Liver (tissue), 9 donors: ENCODE data around the gene JMJD7. TPM values are rescaled to one million over a fixed set of nuclear protein-coding genes. Genes with fewer than 3 reads are reported as not detected.
A peak's percentile ranks its signal among the peaks of the same experiment; 100 is the strongest.

Experiments used
- DNase-seq: peaks from one replicate; pipeline ENCODE4 v3.0.0-alpha.2; 2017; ENCODE audit warnings: low spot score
- H3K27ac ChIP-seq, 2 donors: one replicate each; pipeline ENCODE4 v1.7.0; 2013; ENCODE audit warnings: inconsistent platforms in 2 of 2, low read length in 2 of 2, control low read depth in 1 of 2, low read depth in 1 of 2, mild to moderate bottlenecking in 1 of 2
- H3K27me3 ChIP-seq, 4 donors: one replicate each; pipeline versions ENCODE4 v1.6.1 to v1.7.0; 2013; ENCODE audit warnings: low read length in 3 of 4, inconsistent platforms in 1 of 4, mild to moderate bottlenecking in 1 of 4, moderate library complexity in 1 of 4; ENCODE audit not compliant: control insufficient read depth in 4 of 4, insufficient read depth in 4 of 4
- H3K36me3 ChIP-seq, 4 donors: one replicate each; pipeline versions ENCODE4 v1.6.1 to v1.7.0; 2013; ENCODE audit warnings: low read length in 3 of 4, mild to moderate bottlenecking in 3 of 4, low read depth in 1 of 4, moderate library complexity in 1 of 4; ENCODE audit not compliant: control insufficient read depth in 4 of 4, insufficient read depth in 3 of 4
- H3K4me1 ChIP-seq, 4 donors: one replicate each; pipeline versions ENCODE4 v1.6.1 to v1.7.0; 2013; ENCODE audit warnings: low read length in 3 of 4, mild to moderate bottlenecking in 3 of 4, moderate library complexity in 1 of 4; ENCODE audit not compliant: control insufficient read depth in 4 of 4, insufficient read depth in 4 of 4
- H3K4me3 ChIP-seq, 3 donors: one replicate each; pipeline versions ENCODE4 v1.6.1 to v1.7.0; 2013; ENCODE audit warnings: low read length in 3 of 3, control low read depth in 1 of 3, low read depth in 1 of 3, mild to moderate bottlenecking in 1 of 3
- H3K9ac ChIP-seq, 2 donors: one replicate each; pipeline ENCODE4 v1.7.0; 2013; ENCODE audit warnings: low read length in 2 of 2, mild to moderate bottlenecking in 2 of 2, moderate library complexity in 2 of 2, control low read depth in 1 of 2, low read depth in 1 of 2
- H3K9me3 ChIP-seq, 4 donors: one replicate each; pipeline versions ENCODE4 v1.6.1 to v1.7.0; 2013; ENCODE audit warnings: low read length in 3 of 4; ENCODE audit not compliant: control insufficient read depth in 4 of 4
- EGR1 ChIP-seq, 2 donors: IDR thresholded peaks; 2 replicates each; pipeline ENCODE4 v1.6.1; 2016 to 2018; ENCODE audit warnings: antibody characterized with exemption in 2 of 2, low read depth in 2 of 2
- FOXA1 ChIP-seq: IDR thresholded peaks from 2 replicates; pipeline ENCODE4 v1.6.1; 2016; ENCODE audit warnings: antibody characterized with exemption
- GABPA ChIP-seq, 2 donors: IDR thresholded peaks in 1 of 2; conservative IDR thresholded peaks in 1 of 2; 2 replicates each; pipeline ENCODE4 v1.6.1; 2016; ENCODE audit warnings: antibody characterized with exemption in 2 of 2, mild to moderate bottlenecking in 1 of 2, moderate library complexity in 1 of 2
- HNF4A ChIP-seq, 2 donors: conservative IDR thresholded peaks; 2 replicates each; pipeline ENCODE4 v1.6.1; 2016; ENCODE audit warnings: antibody characterized with exemption in 2 of 2, mild to moderate bottlenecking in 2 of 2
- JUND ChIP-seq, 2 donors: IDR thresholded peaks; 2 replicates each; pipeline ENCODE4 v1.6.1; 2016; ENCODE audit warnings: antibody characterized with exemption in 2 of 2
- NR2F2 ChIP-seq: IDR thresholded peaks from 2 replicates; pipeline ENCODE4 v1.6.1; 2016; ENCODE audit warnings: antibody characterized with exemption
- SP1 ChIP-seq: IDR thresholded peaks from 2 replicates; pipeline ENCODE4 v1.6.1; 2018; ENCODE audit warnings: antibody characterized with exemption, mild to moderate bottlenecking
- YY1 ChIP-seq: IDR thresholded peaks from 2 replicates; pipeline ENCODE4 v1.6.1; 2016; ENCODE audit warnings: antibody characterized with exemption, mild to moderate bottlenecking
- WGBS: extraction: QIAGEN DNeasy Blood & Tissue Kit; methylation state at CpG from one replicate; pipeline ENCODE4 v1.1.7; 2013; 5-methylcytosine and 5-hydroxymethylcytosine counted together
- polyA plus RNA-seq, 2 donors: library from polyadenylated mRNA; stranded (reverse) in 1 of 2; unstranded in 1 of 2; fragments of 200-250 nt in 1 of 2; fragments of >200 nt in 1 of 2; fragmentation: Nextera tagmentation in 1 of 2; extraction: Ambion mirVana in 1 of 2; gene quantifications; one replicate each; pipeline versions ENCODE4 v1.2.1 to v1.2.3, GENCODE V29; 2013 to 2015
- total RNA-seq, 2 donors: library from RNA; depleted of rRNA; stranded (reverse); fragments of >200 nt; gene quantifications; one replicate each; pipeline ENCODE4 v1.2.3, GENCODE V29; 2014
- TF ChIP-seq, protein P1 (sequence below): IDR thresholded peaks from 2 replicates; pipeline ENCODE4 v1.6.1; 2016; ENCODE audit warnings: antibody characterized with exemption
- TF ChIP-seq, protein P2 (sequence below): fragments of 150-350 bp; IDR thresholded peaks from 2 replicates; pipeline ENCODE4 v1.5.1; 2017; ENCODE audit warnings: improper control_type of control experiment, low read depth, low read length; ENCODE audit not compliant: missing input control
- TF ChIP-seq, protein P3 (sequence below): IDR thresholded peaks from 2 replicates; pipeline ENCODE4 v1.6.1; 2016; ENCODE audit warnings: antibody characterized with exemption
- TF ChIP-seq, protein P4 (sequence below): IDR thresholded peaks from 2 replicates; pipeline ENCODE4 v1.6.1; 2016; ENCODE audit warnings: antibody characterized with exemption
- TF ChIP-seq, protein P5 (sequence below): IDR thresholded peaks from 2 replicates; pipeline ENCODE4 v1.6.1; 2016; ENCODE audit warnings: antibody characterized with exemption, mild to moderate bottlenecking
- donor health status: healthy.
- donor health status: healthy.
- donor health status: healthy.
- donor health status: healthy.
- donor health status: healthy.

Gene JMJD7
- total and polyA plus RNA-seq, 4 donors = 0.75 to 5.9 (median 5.4) TPM

DNA sequence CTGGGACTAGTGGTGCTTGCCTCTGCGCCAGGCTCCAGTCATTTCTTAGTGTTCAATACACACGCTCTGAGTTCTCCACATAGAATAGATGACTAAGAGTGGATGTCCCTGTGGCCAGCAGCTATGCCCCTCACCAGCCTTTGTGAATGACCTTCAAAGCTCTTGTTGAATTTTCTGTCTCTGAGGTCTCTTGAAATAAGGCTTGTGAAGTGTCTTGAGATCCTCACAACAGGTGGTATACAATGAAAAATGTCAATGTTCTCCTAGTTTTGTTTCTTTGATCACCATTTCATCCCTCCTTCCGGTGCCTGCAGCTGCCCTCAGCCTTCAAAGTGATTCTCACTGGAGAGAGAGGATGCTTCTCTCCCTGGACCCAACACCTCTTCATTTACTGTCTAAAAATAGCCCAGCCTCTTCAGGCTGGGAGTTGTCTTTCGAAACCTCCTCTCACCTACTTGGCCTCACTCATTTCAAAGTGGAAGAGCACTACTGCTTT is 48.2 kb upstream of the JMJD7 start:
- Histone ChIP-seq H3K36me3 (no peaks in the 10 kb centered on the region), H3K27ac (peak overlapping the region in 1 of 2 donors; percentile 11), H3K27me3 (no peaks in the 10 kb centered on the region), H3K9me3 (no peaks in the 10 kb centered on the region), H3K4me1 (peaks cover 0 to 14% (median 9%) of the 10 kb centered on the region in 4 donors), H3K4me3 (no peak overlapping the region), H3K9ac (no peak overlapping the region)
- whole genome bisulfite sequencing = 90% methylated on average over 4 of the region's 4 CpGs
- DNase-seq = no peak
- no peak for TF ChIP-seq HNF4A (conservative IDR thresholded peaks at IDR 0.05)
- no peak for TF ChIP-seq GABPA (IDR thresholded peaks at IDR 0.05 in 1 of 2, conservative IDR thresholded peaks at IDR 0.05 in 1 of 2)
- TF ChIP-seq, protein P1, sequence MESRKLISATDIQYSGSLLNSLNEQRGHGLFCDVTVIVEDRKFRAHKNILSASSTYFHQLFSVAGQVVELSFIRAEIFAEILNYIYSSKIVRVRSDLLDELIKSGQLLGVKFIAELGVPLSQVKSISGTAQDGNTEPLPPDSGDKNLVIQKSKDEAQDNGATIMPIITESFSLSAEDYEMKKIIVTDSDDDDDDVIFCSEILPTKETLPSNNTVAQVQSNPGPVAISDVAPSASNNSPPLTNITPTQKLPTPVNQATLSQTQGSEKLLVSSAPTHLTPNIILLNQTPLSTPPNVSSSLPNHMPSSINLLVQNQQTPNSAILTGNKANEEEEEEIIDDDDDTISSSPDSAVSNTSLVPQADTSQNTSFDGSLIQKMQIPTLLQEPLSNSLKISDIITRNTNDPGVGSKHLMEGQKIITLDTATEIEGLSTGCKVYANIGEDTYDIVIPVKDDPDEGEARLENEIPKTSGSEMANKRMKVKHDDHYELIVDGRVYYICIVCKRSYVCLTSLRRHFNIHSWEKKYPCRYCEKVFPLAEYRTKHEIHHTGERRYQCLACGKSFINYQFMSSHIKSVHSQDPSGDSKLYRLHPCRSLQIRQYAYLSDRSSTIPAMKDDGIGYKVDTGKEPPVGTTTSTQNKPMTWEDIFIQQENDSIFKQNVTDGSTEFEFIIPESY = no peak
- no peak for TF ChIP-seq YY1

DNA sequence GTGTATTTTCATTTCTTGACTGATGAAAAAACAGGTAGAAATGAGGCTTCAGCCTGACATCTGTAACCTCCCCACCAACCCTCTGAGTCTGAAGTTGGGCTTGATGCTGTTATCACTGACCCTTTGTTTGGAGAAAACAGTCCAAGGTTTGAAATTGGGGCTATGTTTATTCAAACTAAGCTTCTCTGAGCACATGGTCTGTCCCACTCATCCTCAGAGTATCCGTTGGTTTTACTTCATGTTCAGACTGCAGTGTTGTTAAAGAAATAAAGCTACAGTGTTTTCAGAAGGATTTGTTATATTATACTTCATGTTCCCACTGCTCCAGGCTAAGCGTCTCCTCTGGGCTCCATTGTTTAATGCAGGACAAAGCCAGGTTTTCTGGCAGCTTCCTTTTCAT is 47.6 kb upstream of the JMJD7 start:
- TF ChIP-seq, protein P2, sequence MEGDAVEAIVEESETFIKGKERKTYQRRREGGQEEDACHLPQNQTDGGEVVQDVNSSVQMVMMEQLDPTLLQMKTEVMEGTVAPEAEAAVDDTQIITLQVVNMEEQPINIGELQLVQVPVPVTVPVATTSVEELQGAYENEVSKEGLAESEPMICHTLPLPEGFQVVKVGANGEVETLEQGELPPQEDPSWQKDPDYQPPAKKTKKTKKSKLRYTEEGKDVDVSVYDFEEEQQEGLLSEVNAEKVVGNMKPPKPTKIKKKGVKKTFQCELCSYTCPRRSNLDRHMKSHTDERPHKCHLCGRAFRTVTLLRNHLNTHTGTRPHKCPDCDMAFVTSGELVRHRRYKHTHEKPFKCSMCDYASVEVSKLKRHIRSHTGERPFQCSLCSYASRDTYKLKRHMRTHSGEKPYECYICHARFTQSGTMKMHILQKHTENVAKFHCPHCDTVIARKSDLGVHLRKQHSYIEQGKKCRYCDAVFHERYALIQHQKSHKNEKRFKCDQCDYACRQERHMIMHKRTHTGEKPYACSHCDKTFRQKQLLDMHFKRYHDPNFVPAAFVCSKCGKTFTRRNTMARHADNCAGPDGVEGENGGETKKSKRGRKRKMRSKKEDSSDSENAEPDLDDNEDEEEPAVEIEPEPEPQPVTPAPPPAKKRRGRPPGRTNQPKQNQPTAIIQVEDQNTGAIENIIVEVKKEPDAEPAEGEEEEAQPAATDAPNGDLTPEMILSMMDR = no peak
- no peak for TF ChIP-seq FOXA1
- TF ChIP-seq, protein P3, sequence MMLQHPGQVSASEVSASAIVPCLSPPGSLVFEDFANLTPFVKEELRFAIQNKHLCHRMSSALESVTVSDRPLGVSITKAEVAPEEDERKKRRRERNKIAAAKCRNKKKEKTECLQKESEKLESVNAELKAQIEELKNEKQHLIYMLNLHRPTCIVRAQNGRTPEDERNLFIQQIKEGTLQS = no peak
- TF ChIP-seq JUND (IDR thresholded peaks at IDR 0.05) = no peak
- TF ChIP-seq SP1 = no peak
- TF ChIP-seq, protein P4, sequence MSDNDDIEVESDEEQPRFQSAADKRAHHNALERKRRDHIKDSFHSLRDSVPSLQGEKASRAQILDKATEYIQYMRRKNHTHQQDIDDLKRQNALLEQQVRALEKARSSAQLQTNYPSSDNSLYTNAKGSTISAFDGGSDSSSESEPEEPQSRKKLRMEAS = no peak
- Histone ChIP-seq H3K36me3 (no peaks in the 10 kb centered on the region), H3K9ac (no peak overlapping the region), H3K27me3 (no peaks in the 10 kb centered on the region), H3K9me3 (no peaks in the 10 kb centered on the region), H3K4me3 (no peak overlapping the region), H3K4me1 (peaks cover 0 to 8% (median 4%) of the 10 kb centered on the region in 4 donors), H3K27ac (peak overlapping the region in 1 of 2 donors; percentile 11)
- WGBS = 62% methylated on average over 2 of the region's 2 CpGs
- DNase-seq = no peak

DNA sequence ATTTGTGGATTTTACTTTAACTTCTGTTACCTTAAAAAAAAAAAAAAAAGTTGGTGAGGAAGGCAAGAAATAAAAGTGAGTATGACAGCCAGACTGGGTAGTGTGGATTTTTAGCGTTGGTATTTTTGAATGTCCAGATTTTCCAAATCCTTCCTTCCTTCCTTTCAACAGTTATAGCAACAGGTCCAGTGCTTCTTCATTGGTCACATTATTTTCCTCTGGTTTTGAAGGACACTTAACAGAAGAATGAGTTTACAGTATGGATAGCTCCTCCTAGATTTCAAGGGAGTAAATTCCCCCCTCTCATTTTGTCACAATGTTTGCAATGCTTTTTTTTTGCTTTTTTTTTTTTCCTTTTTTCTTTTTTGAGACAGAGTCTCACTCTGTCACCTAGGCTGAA is 47.2 kb upstream of the JMJD7 start:
- 70% methylated on average over 1 of the region's 1 CpG for WGBS
- TF ChIP-seq, protein P5, sequence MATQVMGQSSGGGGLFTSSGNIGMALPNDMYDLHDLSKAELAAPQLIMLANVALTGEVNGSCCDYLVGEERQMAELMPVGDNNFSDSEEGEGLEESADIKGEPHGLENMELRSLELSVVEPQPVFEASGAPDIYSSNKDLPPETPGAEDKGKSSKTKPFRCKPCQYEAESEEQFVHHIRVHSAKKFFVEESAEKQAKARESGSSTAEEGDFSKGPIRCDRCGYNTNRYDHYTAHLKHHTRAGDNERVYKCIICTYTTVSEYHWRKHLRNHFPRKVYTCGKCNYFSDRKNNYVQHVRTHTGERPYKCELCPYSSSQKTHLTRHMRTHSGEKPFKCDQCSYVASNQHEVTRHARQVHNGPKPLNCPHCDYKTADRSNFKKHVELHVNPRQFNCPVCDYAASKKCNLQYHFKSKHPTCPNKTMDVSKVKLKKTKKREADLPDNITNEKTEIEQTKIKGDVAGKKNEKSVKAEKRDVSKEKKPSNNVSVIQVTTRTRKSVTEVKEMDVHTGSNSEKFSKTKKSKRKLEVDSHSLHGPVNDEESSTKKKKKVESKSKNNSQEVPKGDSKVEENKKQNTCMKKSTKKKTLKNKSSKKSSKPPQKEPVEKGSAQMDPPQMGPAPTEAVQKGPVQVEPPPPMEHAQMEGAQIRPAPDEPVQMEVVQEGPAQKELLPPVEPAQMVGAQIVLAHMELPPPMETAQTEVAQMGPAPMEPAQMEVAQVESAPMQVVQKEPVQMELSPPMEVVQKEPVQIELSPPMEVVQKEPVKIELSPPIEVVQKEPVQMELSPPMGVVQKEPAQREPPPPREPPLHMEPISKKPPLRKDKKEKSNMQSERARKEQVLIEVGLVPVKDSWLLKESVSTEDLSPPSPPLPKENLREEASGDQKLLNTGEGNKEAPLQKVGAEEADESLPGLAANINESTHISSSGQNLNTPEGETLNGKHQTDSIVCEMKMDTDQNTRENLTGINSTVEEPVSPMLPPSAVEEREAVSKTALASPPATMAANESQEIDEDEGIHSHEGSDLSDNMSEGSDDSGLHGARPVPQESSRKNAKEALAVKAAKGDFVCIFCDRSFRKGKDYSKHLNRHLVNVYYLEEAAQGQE = no peak
- TF ChIP-seq JUND (IDR thresholded peaks at IDR 0.05) (no peak), YY1 (no peak), GABPA (IDR thresholded peaks at IDR 0.05 in 1 of 2, conservative IDR thresholded peaks at IDR 0.05 in 1 of 2) (no peak), FOXA1 (no peak), EGR1 (IDR thresholded peaks at IDR 0.05; ENCODE audit: low read depth in 2 of 2) (no peak), NR2F2 (no peak), SP1 (no peak)
- TF ChIP-seq, protein P1 = no peak
- TF ChIP-seq, protein P4 = no peak
- H3K9ac ChIP-seq = no peak overlapping the region
- H3K4me3 ChIP-seq = no peak overlapping the region
- H3K9me3 ChIP-seq = no peaks in the 10 kb centered on the region
- no peak overlapping the region for H3K27ac ChIP-seq
- H3K27me3 ChIP-seq = no peaks in the 10 kb centered on the region
- H3K4me1 ChIP-seq = peaks cover 0 to 4% (median 0%) of the 10 kb centered on the region in 4 donors
- no peaks in the 10 kb centered on the region for H3K36me3 ChIP-seq
- DNase-seq = no peak
